ENCODE results near the gene TMED3. TPM values are rescaled to one million over a fixed set of nuclear protein-coding genes. Genes with fewer than 3 reads are reported as not detected.

Gene TMED3
- total and polyA plus RNA-seq, 8 donors = 53.9 to 80.5 (median 56.6) TPM

DNA sequence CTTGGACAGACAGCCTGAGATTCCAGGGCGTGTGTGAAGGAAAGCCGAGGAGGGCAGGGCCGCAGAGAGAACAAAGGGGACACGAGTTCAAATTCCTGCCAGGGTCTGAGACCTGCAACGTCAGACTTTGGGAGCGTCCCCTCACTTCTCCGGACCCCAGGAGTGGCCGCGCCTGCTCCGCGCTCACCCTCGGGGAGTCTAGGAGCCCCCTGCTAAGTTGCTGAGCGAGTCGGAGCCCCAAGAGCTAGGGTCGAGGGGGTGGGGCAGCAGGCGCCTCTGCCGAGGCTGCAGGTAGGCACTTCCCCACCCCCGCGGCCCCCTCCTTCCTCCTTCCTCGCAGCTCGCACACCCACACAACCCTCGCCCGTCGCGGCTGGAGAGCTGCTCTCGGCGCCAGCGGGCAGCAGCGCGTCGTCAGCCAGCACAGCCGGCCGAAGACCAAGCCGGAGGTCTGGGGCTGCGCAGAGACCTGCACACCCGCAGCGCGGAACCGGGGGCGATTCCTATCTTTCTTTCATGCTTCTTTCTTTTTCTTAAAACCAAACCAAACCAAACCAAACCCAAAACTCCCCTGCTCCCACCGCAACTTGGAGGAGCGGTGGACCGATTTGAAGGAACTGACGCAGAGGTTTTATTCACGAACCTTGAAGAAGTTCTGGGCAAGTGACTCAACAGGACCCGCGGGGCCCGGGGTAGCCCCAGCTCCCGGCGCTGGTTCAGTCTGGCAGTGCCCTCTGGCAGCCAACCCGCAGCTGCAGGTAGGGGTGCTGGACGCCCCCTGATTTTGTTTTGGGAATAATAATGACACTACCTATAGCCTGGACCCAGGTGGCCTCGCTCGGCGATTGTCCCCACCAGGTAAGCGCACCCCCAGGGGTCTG is 28.3 kb upstream of the TMED3 start, which contains the start of gene ANKRD34C:
TSS of gene ANKRD34C (plus strand) at position 352 of the 881 bp plus-strand sequence. CDS start 10,563 bp downstream, outside the sequence.
- ATAC-seq (no peak), DNase-seq (peak in 1 of 4 donors; percentile 76)
- H3K27me3 ChIP-seq = peaks cover 26 to 76% of the 10 kb centered on the region in 2 donors
- no peak within 1 kb of the TSS for H3K4me3 ChIP-seq
- H3K4me1 ChIP-seq = no peaks in the 10 kb centered on the region
- intact Hi-C loops (cut with DNase I) = no loop called here
- no peak within 1 kb of the TSS for H3K27ac ChIP-seq
- no peaks in the 10 kb centered on the region for H3K36me3 ChIP-seq
- TF ChIP-seq, protein P1, sequence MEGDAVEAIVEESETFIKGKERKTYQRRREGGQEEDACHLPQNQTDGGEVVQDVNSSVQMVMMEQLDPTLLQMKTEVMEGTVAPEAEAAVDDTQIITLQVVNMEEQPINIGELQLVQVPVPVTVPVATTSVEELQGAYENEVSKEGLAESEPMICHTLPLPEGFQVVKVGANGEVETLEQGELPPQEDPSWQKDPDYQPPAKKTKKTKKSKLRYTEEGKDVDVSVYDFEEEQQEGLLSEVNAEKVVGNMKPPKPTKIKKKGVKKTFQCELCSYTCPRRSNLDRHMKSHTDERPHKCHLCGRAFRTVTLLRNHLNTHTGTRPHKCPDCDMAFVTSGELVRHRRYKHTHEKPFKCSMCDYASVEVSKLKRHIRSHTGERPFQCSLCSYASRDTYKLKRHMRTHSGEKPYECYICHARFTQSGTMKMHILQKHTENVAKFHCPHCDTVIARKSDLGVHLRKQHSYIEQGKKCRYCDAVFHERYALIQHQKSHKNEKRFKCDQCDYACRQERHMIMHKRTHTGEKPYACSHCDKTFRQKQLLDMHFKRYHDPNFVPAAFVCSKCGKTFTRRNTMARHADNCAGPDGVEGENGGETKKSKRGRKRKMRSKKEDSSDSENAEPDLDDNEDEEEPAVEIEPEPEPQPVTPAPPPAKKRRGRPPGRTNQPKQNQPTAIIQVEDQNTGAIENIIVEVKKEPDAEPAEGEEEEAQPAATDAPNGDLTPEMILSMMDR (IDR thresholded peaks at IDR 0.05) = no peak
- H3K9me3 ChIP-seq = no peaks in the 10 kb centered on the region

DNA sequence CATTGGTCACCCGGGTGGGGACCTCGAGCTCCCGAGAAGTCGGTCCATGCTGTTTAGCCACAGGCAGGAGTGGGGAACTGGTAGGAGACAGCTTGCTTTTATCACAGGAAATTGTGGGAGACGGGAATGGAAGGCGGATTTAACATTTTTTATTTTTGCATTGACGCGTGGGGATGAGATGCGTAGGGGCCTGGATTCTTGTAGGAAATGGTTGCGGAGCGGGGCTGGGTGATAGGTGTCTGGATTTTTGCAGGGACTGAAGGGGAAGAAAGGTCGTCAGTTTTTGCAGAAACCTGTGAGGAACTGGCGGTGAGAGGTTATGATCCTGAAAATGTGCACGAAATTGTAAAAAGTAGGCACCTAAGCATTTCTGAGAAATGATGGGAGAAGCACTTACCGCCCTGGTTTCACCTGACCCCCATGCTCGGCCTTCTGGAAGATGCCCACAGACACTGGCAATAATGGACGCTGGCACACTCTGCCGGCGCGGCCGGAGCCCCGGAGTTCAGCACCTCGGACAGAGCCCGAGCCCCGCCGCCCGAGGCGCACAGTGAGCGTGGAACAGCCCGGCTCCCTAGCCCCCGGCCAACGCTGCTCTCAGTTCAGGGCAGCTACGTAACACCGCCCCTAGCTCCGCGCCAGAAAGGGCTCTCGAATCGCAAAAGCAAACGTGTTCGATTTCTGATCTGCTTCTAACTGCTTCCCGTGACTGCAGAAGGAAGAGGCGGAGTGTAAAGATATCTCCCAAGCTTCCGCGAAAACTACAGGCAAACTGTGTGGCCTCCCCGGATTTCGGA is 27.5 kb upstream of the TMED3 start:
- Histone ChIP-seq H3K27me3 (peaks cover 26 to 84% of the 10 kb centered on the region in 2 donors), H3K36me3 (no peaks in the 10 kb centered on the region), H3K9me3 (no peaks in the 10 kb centered on the region), H3K4me3 (no peak overlapping the region), H3K27ac (no peak overlapping the region), H3K4me1 (no peaks in the 10 kb centered on the region)
- TF ChIP-seq, protein P1 (IDR thresholded peaks at IDR 0.05) = no peak
- peak; percentile 93 for ATAC-seq
- DNase-seq = peak in 3 of 4 donors; percentile 48 to 83 (median 61)
- intact Hi-C loops (cut with DNase I) = no loop called here

DNA sequence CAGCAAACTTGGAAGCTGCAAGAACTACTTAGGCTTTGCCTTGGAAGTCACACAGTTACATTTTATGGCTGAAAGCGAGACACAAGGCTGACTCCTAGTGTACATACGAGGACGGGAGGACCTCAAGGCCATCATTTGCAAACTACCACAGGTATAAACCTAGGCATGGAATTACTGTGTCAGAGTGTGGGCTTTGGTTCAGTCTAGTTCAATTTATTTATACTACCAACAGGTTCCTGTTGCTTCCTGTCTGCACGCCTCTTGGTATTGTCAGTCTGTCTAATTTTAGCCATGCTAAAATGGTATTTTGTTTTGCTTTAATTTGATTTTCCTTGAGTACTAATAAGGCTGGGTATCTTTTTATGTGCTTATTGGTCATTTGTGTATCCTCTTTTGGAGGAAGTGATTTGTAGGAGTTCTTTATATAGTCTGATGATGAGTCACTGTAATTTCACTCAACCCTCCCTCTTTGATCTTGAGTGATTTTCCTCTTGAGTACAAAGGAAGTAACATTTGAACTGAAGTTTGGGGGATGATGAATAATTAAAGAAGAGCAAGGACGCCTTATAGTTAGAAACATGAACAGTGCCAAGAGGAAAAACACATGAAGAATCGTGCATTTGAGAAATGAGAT is 20.2 kb upstream of the TMED3 start:
- intact Hi-C loops (cut with DNase I) = no loop called here
- H3K27me3 ChIP-seq = peaks cover 0 to 29% of the 10 kb centered on the region in 2 donors

DNA sequence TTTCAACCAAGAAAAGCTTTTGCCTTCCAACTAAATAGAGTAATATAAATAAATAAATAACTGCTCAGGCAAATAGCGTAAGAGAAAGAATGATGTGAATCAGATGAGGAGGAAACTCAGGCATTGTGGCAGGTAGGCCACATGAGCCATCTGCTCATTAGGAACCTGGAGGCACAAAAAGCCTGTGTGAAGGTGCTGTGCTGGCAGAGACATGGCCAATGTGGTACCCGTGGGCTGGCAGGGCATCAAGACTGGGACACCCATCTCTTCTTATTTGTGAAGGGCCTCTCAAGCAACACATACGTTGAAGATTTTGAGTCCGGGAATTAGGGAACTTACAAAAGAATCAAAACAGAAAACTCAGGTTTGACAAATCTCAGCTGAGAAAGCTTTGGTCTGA is 18.9 kb upstream of the TMED3 start:
- TF ChIP-seq, protein P1 (IDR thresholded peaks at IDR 0.05) = no peak
- no peak overlapping the region for H3K4me3 ChIP-seq
- no peak overlapping the region for H3K27ac ChIP-seq
- no peak for DNase-seq
- no peaks in the 10 kb centered on the region for H3K9me3 ChIP-seq
- intact Hi-C loops (cut with DNase I) = no loop called here
- no peaks in the 10 kb centered on the region for H3K4me1 ChIP-seq
- no peak for ATAC-seq
- no peaks in the 10 kb centered on the region for H3K36me3 ChIP-seq
- H3K27me3 ChIP-seq = peaks cover 0 to 26% of the 10 kb centered on the region in 2 donors

More for the DNA sequence above, 20.2 kb upstream of the TMED3 start:
- no peaks in the 10 kb centered on the region for H3K9me3 ChIP-seq
- no peak overlapping the region for H3K27ac ChIP-seq
- TF ChIP-seq, protein P1 (IDR thresholded peaks at IDR 0.05) = no peak
- DNase-seq (no peak), ATAC-seq (no peak)
- no peaks in the 10 kb centered on the region for H3K4me1 ChIP-seq
- H3K4me3 ChIP-seq = no peak overlapping the region
- no peaks in the 10 kb centered on the region for H3K36me3 ChIP-seq
